GM21825 (cell line): Measurements from ENCODE around the gene POU2AF3.

Experiments used
- ATAC-seq: cut with Tn5 transposase; IDR thresholded peaks from one replicate; pipeline ENCODE4 v1.9.1; 2021; ENCODE audit warnings: mild to moderate bottlenecking, moderate library complexity; ENCODE audit not compliant: unreplicated experiment

POU2AF3 gene

GRCh38 chr11:111351374-111352055 is 53.2 kb downstream of the POU2AF3 start:
- ATAC-seq: no peak

- no peak for ATAC-seq
These were observed 53.9 kb downstream of the POU2AF3 start for GRCh38 chr11:111352231-111352746.

DNA sequence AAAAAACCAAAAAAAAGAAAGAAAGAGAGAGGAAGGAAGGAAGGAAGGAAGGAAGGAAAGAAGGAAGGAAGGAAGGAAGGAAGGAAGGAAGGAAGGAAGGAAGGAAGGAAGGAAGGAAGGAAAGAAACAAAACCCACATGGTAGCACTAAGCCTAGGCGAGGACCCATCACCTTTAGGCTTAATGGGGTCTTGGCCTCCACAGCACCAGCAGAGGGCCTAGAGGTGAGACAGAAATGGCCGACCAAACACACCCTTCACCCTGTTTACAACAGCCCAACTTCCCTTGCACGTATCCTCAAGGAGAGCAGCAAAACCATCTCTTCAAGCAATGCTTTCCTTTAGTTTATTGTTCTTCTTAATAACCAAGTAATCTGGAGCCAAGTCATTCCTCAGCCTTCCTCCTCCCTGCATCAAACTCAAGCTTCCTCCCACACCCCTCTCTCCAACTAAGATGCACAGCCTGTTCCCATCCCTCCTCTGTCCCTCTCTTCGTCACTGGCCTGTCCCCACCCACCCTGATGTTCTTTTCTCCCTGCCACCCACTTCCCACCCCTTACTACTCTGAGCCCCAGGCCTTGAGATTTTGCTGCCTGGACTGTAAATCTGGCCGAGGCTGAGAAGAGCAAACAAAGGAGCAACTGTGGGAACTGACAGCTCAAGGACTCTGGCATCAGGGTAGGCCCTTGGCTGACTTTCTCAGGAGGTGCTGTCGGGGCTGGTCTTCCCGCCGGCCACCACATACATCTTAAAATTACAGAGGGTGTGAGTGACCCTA is 54.8 kb downstream of the POU2AF3 start:
- ATAC-seq: no peak

GRCh38 chr11:111353776-111354600 is 55.6 kb downstream of the POU2AF3 start:
- ATAC-seq: no peak

GRCh38 chr11:111354601-111354891 is 56.2 kb downstream of the POU2AF3 start:
- ATAC-seq: no peak

- no peak for ATAC-seq
These were observed 56.8 kb downstream of the POU2AF3 start for GRCh38 chr11:111355101-111355500.

DNA sequence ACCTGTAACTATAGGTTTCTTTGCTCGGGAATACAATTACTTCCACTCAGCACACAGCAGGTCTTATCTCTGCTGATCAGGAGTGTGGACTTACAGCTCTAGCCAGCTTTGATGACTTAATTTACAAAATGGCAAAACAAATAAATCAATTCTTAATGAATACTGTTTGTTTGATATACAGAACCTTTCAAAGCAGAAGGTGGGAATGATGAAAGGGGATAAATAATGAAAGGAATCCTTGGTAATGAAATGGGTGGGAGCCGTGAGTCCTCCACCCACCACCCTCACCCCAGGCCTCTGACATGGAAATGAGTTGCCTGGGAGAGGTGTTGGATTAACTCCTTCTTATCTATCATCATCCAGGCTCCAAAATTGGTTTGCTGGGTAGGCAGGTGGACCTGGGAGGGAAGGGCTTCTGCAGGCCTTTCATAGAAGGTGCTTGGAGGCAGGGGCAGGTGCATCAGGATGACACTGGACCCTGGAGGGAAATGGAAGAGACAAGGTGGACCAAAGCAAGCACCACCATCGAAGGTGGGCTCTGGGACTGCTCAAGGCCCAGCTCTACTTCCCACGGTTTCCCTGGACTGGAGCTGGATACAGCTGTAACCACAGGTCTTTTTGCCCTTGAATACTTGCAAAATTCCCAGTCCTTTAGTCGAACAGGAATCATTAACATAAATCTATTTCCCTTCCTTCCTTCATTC is 57.8 kb downstream of the POU2AF3 start:
- ATAC-seq: no peak

GRCh38 chr11:111356660-111357048 is 58.3 kb downstream of the POU2AF3 start:
- no peak for ATAC-seq

DNA sequence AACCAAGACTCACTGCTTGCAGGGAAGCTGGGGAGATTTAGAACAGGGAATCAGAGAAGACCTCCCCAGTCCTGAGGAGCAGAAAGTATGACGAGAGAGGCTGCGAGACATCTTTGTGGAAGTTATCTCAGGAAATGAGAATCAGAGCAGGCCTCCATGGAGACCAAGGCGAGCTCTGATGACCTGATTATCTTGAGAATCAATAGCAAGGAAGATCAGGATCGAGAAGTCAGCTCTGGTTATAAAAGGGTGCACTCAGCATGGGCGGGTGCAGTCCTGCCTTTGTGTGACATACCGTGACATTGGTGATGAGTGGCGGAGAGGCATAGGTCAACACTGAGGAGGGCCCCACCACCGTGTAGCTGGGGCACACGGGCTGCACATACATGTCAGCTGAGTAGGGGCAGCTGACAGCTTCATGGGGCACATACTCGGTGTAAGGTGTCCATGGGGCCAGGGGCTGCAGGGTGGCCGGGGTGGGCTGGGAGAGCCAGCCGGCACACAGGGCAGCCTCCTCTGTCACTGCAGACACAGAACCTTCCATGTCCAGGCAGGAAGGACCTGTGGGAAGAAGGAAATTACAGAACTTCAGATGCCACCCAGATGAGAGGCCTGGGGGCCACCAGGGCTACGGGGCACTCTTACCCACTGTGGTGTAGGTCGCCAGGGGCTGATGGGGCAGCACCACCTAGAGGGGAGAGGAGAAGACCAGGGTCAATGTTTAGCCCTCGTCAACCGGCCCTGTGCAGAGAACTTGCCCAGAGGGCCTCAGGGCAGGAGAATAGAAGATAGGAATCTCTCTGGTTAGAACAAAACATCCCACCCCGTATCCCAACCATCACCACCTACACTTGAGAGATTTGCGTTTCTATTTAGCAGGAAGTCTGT is 59.0 kb downstream of the POU2AF3 start:
- ATAC-seq: no peak
